Measurements from ENCODE around the gene RAB7A.

DNA sequence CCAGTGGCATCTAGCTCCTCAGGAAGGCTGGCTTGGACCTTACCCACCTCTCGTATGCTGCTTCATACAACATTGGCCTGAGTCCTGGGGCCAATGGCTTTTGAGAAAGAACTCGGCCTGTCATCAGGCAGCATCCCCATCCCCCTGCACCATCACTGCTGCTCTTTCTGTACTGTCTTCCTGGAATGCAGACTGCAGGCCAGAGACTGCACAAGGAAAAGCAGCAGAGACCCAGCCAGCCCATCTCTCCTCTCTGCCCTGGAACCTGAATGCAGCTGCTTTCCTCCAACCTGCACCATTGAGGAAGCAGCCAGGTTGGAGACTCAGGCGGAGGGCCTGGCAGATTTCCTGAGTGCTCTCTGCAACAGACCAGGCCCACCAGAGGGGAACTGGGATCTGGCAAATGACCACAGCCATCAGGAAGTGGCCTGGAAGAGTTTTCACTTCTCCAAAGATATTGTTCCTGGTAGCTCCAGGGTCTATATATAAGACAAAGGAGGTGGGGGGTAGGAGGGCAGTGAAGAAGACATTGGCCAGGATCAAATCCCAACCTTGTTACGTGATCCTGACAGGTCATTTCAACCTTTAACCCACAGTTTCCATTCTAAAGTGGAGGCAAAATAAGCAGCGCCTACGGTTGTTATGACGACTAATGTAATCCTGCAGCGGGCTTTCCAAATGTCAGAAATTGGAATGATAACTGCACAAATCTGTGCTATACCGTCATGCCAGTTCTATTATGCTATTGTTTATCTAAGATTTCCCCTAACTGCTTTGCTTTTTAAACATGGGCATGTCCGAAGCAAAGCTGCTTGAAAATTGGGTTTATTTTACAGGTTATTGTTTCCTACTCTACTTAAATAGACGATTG is 24.4 kb upstream of the RAB7A start:
- TF ChIP-seq ZNF280D (CRISPR knock-in tag; IDR thresholded peaks at IDR 0.05) (no peak), FOXP4 (CRISPR knock-in tag; IDR thresholded peaks at IDR 0.05) (no peak), POLR2A (IDR thresholded peaks at IDR 0.05; ENCODE audit: insufficient read depth in 1 of 2, low read depth in 2 of 2, low read length in 2 of 2) (no peak), ZNF740 (CRISPR knock-in tag; IDR thresholded peaks at IDR 0.05) (no peak)
